GM12892 (cell line): ENCODE results near the gene TMEM81.

Experiments used
- POLR2A ChIP-seq: IDR thresholded peaks from 2 replicates; pipeline ENCODE4 v1.6.1; 2011; ENCODE audit warnings: low read depth, low read length, control low read depth
- POLR2AphosphoS5 ChIP-seq: IDR thresholded peaks from 2 replicates; pipeline ENCODE4 v1.6.1; 2011; ENCODE audit warnings: low read depth, low read length, control low read depth
- TAF1 ChIP-seq: IDR thresholded peaks from 2 replicates; pipeline ENCODE4 v1.6.1; 2011; ENCODE audit warnings: low read depth, mild to moderate bottlenecking, control low read depth, low read length, borderline replicate concordance

GRCh38 chr1:205046870-205047269 is 37.4 kb downstream of the TMEM81 start:
- TF ChIP-seq POLR2A (no peak), TAF1 (no peak), POLR2AphosphoS5 (no peak)
